H7 (cell line): Measurements from ENCODE around the gene MRTO4. TPM values are rescaled to one million over a fixed set of nuclear protein-coding genes. Genes with fewer than 3 reads are reported as not detected.
"Not testable (repeated sequence)": the region's sequence is repeated elsewhere in the genome, so short reads cannot be mapped to it uniquely, and the experiment has no call there.

Experiments
- DNase-seq: peaks from one replicate; pipeline ENCODE4 v3.0.0; 2012
- H3K27me3 ChIP-seq: 2 replicates; pipeline ENCODE4 v1.6.0; 2011; ENCODE audit warnings: mild to moderate bottlenecking, low read length; ENCODE audit not compliant: control insufficient read depth, insufficient read depth
- H3K36me3 ChIP-seq: replicated peaks from 2 replicates; pipeline ENCODE4 v1.5.1; 2011; ENCODE audit warnings: low read length; ENCODE audit not compliant: control insufficient read depth, insufficient read depth
- H3K4me3 ChIP-seq: 2 replicates; pipeline ENCODE4 v1.5.1; 2011; ENCODE audit warnings: low read depth, mild to moderate bottlenecking, control low read depth, low read length, moderate library complexity; ENCODE audit not compliant: insufficient read depth
- total RNA-seq: library from RNA; depleted of rRNA; stranded (reverse); fragments of >200 nt; shearing (Covaris generic); gene quantifications from 2 replicates; pipeline ENCODE4 v1.2.3, GENCODE V29; 2014

Gene MRTO4
- total RNA-seq, 1 experiment from 2014 or later: 82.4 TPM

GRCh38 chr1:19273106-19273843, 21.7 kb downstream of the MRTO4 start:
- no peaks in the 10 kb centered on the region for H3K27me3 ChIP-seq
- DNase-seq: peak; percentile 33
- H3K4me3 ChIP-seq: no peak overlapping the region
- no peaks in the 10 kb centered on the region for H3K36me3 ChIP-seq

DNA sequence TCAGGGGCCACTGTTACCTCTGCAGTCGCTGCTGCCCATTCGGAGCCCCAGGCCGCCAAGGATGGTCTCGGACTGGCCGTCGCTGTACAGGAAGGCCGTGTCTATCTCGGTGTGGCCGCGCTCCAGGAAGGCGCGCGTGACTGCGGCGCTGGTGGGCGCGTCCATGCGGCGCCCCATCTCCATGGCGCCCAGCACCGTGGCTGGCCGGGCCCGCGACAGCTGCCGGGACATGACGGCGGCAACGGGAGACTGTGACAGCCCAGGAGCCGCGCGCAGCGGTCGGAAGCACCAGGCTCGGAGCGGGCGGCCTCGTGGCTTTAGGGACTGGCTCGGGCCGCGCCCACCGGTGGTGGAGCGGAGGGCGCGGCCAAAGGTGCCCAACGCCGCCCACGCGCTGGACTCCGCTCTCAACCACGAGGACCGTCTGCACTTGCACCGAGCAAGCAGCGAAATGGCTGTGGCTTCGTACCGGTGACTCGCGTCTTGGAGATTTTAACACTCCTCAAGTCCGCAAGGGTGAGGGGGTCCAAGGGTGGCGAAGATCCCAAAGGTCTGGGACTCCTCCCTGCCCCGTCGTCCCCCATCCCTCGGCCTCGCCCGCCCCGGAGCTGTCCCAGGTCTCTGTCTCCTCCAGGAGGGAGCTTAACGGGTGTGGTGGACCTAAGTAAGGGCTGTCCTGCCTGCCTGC, 22.4 kb downstream of the MRTO4 start:
- DNase-seq: peak; percentile 51
- not testable (repeated sequence) for H3K4me3 ChIP-seq, H3K36me3 ChIP-seq, H3K27me3 ChIP-seq

DNA sequence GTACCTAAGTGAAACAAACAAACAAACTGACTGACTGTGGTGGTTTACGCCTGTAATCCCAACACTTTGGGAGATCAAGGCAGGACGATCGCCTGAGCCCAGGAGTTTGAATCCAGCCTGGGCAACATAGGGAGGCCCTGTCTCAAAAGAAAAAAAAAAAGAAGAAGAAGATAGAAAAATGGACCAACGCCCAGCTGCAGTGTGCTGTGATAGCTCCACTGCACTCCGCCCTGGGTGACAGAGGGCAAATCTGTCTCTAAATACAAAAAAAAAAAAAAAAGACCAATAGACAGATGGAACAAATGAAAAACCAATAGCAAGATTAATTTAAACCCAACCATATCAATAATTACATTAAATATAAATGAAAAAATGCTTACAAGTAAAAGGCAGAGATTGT, 23.0 kb downstream of the MRTO4 start:
- Histone ChIP-seq H3K27me3 (no peaks in the 10 kb centered on the region), H3K36me3 (no peaks in the 10 kb centered on the region), H3K4me3 (no peak overlapping the region)
- no peak for DNase-seq

DNA sequence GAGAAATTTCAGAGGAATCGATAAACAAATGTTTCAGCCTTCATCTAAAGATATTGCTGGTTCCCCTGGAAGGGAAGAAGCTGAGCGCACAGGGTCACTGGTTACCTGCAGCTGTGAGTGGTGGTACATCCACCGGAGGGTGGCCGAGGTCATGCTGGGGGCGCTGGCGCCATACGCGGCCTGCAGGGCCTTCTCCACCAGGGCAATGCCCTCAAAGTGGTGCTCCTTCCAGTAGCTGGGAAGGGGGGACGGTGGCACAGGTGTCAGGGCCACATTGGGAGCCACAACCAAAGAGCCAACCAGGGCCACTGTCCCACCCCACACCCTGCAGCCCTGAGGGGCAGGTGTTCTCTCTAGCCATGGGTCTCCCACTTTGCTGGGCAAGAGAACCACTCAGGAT, 32.3 kb downstream of the MRTO4 start:
- Histone ChIP-seq H3K27me3 (peaks cover 5% of the 10 kb centered on the region; the same call in 1 of the 2 replicates), H3K4me3 (no peak overlapping the region)

GRCh38 chr1:19284881-19285280, 33.3 kb downstream of the MRTO4 start:
- H3K4me3 ChIP-seq: no peak overlapping the region
- no peak for DNase-seq

More for the DNA sequence above, 32.3 kb downstream of the MRTO4 start:
- H3K36me3 ChIP-seq: no peaks in the 10 kb centered on the region
- DNase-seq: no peak

GRCh38 chr1:19285366-19285765, 33.8 kb downstream of the MRTO4 start:
- H3K27me3 ChIP-seq: peaks cover 13% of the 10 kb centered on the region
- DNase-seq, H3K36me3 ChIP-seq: not testable (repeated sequence)

More at GRCh38 chr1:19284881-19285280, 33.3 kb downstream of the MRTO4 start:
- Histone ChIP-seq H3K27me3 (peaks cover 13% of the 10 kb centered on the region), H3K36me3 (no peaks in the 10 kb centered on the region)

GRCh38 chr1:19285807-19286206, 34.2 kb downstream of the MRTO4 start:
- H3K4me3 ChIP-seq, H3K36me3 ChIP-seq, DNase-seq: not testable (repeated sequence)
- H3K27me3 ChIP-seq: peaks cover 13% of the 10 kb centered on the region

More at GRCh38 chr1:19285366-19285765, 33.8 kb downstream of the MRTO4 start:
- not testable (repeated sequence) for H3K4me3 ChIP-seq

DNA sequence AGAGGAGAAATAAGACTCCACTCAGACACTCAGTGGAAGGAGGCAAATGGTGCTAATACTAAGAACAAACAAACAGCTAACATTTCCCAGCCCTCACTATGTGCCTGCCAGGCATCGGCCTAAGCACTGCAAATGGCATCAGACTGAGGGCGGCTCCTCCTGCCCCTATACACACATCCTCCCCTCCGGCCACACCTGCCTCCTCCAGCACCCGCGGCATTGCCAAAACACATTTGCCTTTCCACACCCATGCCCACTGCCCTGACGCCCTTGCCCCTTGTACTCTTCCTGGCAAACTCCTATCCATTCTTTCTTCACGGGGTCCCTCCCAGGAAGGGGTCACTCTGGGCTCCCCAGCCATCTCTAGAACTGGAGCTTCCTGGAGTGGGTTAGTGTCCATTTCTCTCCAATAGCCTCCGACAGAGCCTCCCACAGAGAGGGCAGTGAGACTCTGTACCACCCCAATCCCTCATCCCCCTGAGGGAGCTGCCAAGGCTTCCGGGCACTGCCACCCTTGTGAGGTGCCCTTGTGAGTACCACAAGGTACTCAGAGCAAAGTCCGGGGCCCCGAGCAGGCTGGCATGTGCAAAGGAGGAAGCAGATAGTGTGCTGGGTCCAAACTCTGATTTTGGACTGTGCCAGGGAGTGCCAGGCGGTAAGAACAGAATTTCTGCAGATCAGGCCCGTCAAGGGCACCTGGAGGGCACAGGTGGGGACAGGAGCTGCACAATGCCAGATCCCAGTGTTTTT, 36.0 kb downstream of the MRTO4 start:
- no peak for DNase-seq
- H3K27me3 ChIP-seq: peaks cover 13% of the 10 kb centered on the region
- no peaks in the 10 kb centered on the region for H3K36me3 ChIP-seq
- H3K4me3 ChIP-seq: no peak overlapping the region

DNA sequence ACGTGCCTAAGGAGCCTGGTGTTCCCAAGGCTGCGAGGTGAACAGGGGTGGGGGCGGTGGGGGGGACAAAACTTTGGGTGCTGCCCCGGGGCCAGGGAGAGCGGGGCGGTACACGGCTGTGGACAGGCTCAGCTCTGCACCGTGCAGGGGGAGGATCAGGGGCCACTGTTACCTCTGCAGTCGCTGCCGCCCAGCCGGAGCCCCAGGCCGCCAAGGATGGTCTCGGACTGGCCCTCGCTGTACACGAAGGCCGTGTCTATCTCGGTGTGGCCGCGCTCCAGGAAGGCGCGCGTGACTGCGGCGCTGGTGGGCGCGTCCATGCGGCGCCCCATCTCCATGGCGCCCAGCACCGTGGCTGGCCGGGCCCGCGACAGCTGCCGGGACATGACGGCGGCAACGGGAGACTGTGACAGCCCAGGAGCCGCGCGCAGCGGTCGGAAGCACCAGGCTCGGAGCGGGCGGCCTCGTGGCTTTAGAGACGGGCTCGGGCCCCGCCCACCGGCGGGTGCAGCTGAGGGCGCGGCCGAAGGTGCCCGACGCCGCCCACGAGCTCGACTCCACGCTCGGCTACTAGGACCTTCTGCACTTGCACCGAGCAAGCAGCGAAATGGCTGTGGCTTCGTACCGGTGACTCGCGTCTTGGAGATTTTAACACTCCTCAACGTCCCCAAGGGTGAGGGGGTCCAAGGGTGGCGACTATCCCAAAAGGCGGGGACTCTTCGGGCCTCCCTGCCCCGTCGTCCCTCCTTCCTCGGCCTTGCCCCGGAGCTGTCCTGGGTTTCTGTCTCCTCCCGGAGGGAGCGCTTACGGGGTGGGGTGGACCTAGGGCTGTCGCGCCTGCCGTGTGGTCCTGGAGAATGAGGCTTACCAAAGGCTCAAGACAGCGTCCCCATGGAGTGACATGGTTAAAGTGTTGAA, 37.0 kb downstream of the MRTO4 start, which contains the start of gene AKR7A3:
AKR7A3 (minus strand) TSS at position 447 of the 918 bp plus-strand sequence; CDS start at position 386, 61 bp downstream.
- Histone ChIP-seq H3K27me3 (peaks cover 13% of the 10 kb centered on the region), H3K4me3 (peak within 1 kb of the TSS; percentile 38)
- not testable (repeated sequence) for H3K36me3 ChIP-seq
- peak; percentile 90 for DNase-seq

- H3K4me3 ChIP-seq: peak overlapping the region; percentile 38; the same call in 1 of the 2 replicates
- no peaks in the 10 kb centered on the region for H3K36me3 ChIP-seq
- DNase-seq: no peak
- peaks cover 13% of the 10 kb centered on the region for H3K27me3 ChIP-seq
Observed at GRCh38 chr1:19289244-19289643, 37.6 kb downstream of the MRTO4 start.

DNA sequence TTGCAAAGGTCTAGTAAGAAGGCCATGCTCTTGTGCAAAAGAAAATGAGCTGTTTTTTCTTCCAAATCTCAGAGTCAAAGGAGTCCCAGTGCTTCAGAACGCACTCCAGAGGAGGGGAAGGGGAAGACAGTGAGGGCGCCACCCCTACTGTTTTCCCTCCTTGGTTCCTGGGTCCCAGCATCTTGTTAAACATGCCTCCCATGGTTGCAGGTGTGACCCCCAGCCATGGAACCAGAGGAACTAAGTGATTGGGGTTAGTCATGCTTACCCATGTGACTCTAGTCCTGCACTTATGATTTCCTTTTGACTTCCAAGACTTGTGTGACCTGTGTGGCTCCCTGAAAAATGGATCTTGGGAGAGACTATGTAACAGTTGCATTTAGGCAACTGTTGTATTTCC, 43.0 kb downstream of the MRTO4 start:
- DNase-seq: no peak

GRCh38 chr1:19300211-19300610, 48.6 kb downstream of the MRTO4 start:
- no peaks in the 10 kb centered on the region for H3K27me3 ChIP-seq
- H3K4me3 ChIP-seq: no peak overlapping the region
- no peak for DNase-seq
- peaks cover 9% of the 10 kb centered on the region for H3K36me3 ChIP-seq

More for the DNA sequence above, 43.0 kb downstream of the MRTO4 start:
- Histone ChIP-seq H3K36me3 (no peaks in the 10 kb centered on the region), H3K27me3 (peaks cover 1% of the 10 kb centered on the region; the same call in 1 of the 2 replicates), H3K4me3 (no peak overlapping the region)

GRCh38 chr1:19304081-19304480, 52.5 kb downstream of the MRTO4 start:
- DNase-seq, H3K27me3 ChIP-seq, H3K4me3 ChIP-seq: not testable (repeated sequence)
- H3K36me3 ChIP-seq: peaks cover 17% of the 10 kb centered on the region

GRCh38 chr1:19305880-19306279, 54.3 kb downstream of the MRTO4 start:
- no peak overlapping the region for H3K4me3 ChIP-seq
- H3K27me3 ChIP-seq: no peaks in the 10 kb centered on the region; the same call in 1 of the 2 replicates
- DNase-seq: peak; percentile 23
- peaks cover 17% of the 10 kb centered on the region for H3K36me3 ChIP-seq
